ENCODE results near the gene ZNF256. TPM values are rescaled to one million over a fixed set of nuclear protein-coding genes. Genes with fewer than 3 reads are reported as not detected.

Gene ZNF256
- polyA plus RNA-seq, 1 donor (not counting 4 experiments of a cell fraction or from before 2014, with no cell fraction given) = 5.3 TPM

DNA sequence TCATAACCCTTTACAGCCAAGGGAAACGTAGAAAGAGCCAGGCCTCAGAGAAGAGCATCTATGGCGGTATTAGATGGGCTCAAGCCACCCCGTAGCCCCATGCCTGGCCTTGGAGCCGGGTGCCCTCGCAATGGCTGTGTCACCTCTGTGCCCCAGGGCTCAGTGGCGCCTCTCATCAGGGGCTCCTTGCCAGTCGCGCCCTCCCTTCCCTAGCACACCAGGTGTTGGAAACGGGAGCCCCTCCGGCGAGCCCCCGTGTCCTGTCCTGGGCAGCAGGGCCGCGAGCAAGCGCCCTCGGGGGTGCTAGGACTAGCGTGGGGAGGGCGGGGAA, 453 bp downstream of the ZNF256 start:
- Histone ChIP-seq H3K27ac (ENCODE audit: control insufficient read depth, insufficient read depth, low read length) (peak overlapping the region; percentile 66), H3K4me1 (ENCODE audit: control insufficient read depth, extremely low read depth, insufficient read depth, low read length) (peaks cover 10% of the 10 kb centered on the region), H3K4me3 (ENCODE audit: control insufficient read depth in 2 of 3, extremely low read depth in 1 of 3, insufficient read depth in 2 of 3, low read depth in 1 of 3, low read length in 3 of 3) (peak overlapping the region; percentile 82 to 90 (median 87)), H3K4me2 (ENCODE audit: control insufficient read depth, extremely low read depth, insufficient read depth, low read depth, low read length) (peak overlapping the region; percentile 89), H3K36me3 (ENCODE audit: control insufficient read depth in 2 of 2, extremely low read depth in 1 of 2, insufficient read depth in 2 of 2, low read length in 2 of 2) (peaks cover 9 to 21% of the 10 kb centered on the region in 2 experiments), H3K9me3 (ENCODE audit: control insufficient read depth, low read depth, low read length) (peaks cover 5% of the 10 kb centered on the region), H2AFZ (ENCODE audit: control insufficient read depth, low read length) (peak overlapping the region; percentile 84), H3K9me1 (ENCODE audit: control insufficient read depth, extremely low read depth, insufficient read depth, low read length) (no peaks in the 10 kb centered on the region), H3K9ac (ENCODE audit: control insufficient read depth, extremely low read depth, insufficient read depth, low read length) (peak overlapping the region; percentile 86), H3K27me3 (ENCODE audit: control insufficient read depth, extremely low read depth, insufficient read depth, low read length) (no peaks in the 10 kb centered on the region), H3K79me2 (ENCODE audit: control insufficient read depth, insufficient read depth, low read length) (peaks cover 45% of the 10 kb centered on the region), H4K20me1 (ENCODE audit: control insufficient read depth, extremely low read depth, insufficient read depth, low read length) (no peaks in the 10 kb centered on the region)
- TF ChIP-seq EZH2 (IDR thresholded peaks at IDR 0.05; ENCODE audit: low read length) = no peak
- TF ChIP-seq, protein P1, sequence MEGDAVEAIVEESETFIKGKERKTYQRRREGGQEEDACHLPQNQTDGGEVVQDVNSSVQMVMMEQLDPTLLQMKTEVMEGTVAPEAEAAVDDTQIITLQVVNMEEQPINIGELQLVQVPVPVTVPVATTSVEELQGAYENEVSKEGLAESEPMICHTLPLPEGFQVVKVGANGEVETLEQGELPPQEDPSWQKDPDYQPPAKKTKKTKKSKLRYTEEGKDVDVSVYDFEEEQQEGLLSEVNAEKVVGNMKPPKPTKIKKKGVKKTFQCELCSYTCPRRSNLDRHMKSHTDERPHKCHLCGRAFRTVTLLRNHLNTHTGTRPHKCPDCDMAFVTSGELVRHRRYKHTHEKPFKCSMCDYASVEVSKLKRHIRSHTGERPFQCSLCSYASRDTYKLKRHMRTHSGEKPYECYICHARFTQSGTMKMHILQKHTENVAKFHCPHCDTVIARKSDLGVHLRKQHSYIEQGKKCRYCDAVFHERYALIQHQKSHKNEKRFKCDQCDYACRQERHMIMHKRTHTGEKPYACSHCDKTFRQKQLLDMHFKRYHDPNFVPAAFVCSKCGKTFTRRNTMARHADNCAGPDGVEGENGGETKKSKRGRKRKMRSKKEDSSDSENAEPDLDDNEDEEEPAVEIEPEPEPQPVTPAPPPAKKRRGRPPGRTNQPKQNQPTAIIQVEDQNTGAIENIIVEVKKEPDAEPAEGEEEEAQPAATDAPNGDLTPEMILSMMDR (optimal IDR thresholded peaks at IDR 0.05 in 1 of 3, IDR thresholded peaks at IDR 0.05 in 1 of 3, conservative IDR thresholded peaks at IDR 0.05 in 1 of 3; ENCODE audit: extremely low read depth in 1 of 3, insufficient read depth in 2 of 3, low read length in 3 of 3) = no peak
- DNase-seq (ENCODE audit: low read depth, low spot score) (no peak), FAIRE-seq (no peak)
- dilution Hi-C loops (cut with MboI; ENCODE audit: extremely low pct_ligation_motif_present, low sequenced_read_pairs) = no loop called here

DNA sequence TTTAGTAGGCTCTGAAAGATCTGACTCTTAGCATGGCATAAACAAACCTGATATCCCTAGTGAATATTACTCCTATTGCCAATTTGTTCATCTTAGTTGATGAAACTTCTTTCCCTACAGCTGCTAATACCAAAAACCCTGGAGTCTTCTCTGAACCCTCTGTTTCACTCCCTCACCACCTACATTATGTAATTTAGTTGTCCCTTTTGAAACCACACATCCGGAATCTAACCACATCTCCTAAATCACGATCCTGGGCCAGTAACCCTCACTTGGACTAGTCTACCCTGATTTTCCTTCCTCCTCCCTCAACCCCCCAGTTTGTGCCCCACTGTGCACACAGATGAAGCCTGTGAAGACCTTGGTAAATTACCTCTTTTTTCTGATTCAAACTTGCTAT, 1.2 kb downstream of the ZNF256 start:
- H2AFZ ChIP-seq (ENCODE audit: control insufficient read depth, low read length) = no peak overlapping the region
- no peak overlapping the region for H3K27ac ChIP-seq (ENCODE audit: control insufficient read depth, insufficient read depth, low read length)
- peaks cover 45% of the 10 kb centered on the region for H3K79me2 ChIP-seq (ENCODE audit: control insufficient read depth, insufficient read depth, low read length)
- peak overlapping the region; percentile 89 for H3K4me2 ChIP-seq (ENCODE audit: control insufficient read depth, extremely low read depth, insufficient read depth, low read depth, low read length)
- peak overlapping the region; percentile 82 to 90 (median 87) for H3K4me3 ChIP-seq (ENCODE audit: control insufficient read depth in 2 of 3, extremely low read depth in 1 of 3, insufficient read depth in 2 of 3, low read depth in 1 of 3, low read length in 3 of 3)
- H3K9ac ChIP-seq (ENCODE audit: control insufficient read depth, extremely low read depth, insufficient read depth, low read length) = peak overlapping the region; percentile 86
- dilution Hi-C loops (cut with MboI; ENCODE audit: extremely low pct_ligation_motif_present, low sequenced_read_pairs) = no loop called here
- no peaks in the 10 kb centered on the region for H4K20me1 ChIP-seq (ENCODE audit: control insufficient read depth, extremely low read depth, insufficient read depth, low read length)
- no peaks in the 10 kb centered on the region for H3K27me3 ChIP-seq (ENCODE audit: control insufficient read depth, extremely low read depth, insufficient read depth, low read length)
- H3K4me1 ChIP-seq (ENCODE audit: control insufficient read depth, extremely low read depth, insufficient read depth, low read length) = peaks cover 10% of the 10 kb centered on the region
- peaks cover 13 to 28% of the 10 kb centered on the region in 2 experiments for H3K36me3 ChIP-seq (ENCODE audit: control insufficient read depth in 2 of 2, extremely low read depth in 1 of 2, insufficient read depth in 2 of 2, low read length in 2 of 2)
- no peak for DNase-seq (ENCODE audit: low read depth, low spot score)
- FAIRE-seq = no peak
- no peaks in the 10 kb centered on the region for H3K9me1 ChIP-seq (ENCODE audit: control insufficient read depth, extremely low read depth, insufficient read depth, low read length)
- H3K9me3 ChIP-seq (ENCODE audit: control insufficient read depth, low read depth, low read length) = peaks cover 10% of the 10 kb centered on the region
- TF ChIP-seq, protein P1 (optimal IDR thresholded peaks at IDR 0.05 in 1 of 3, IDR thresholded peaks at IDR 0.05 in 1 of 3, conservative IDR thresholded peaks at IDR 0.05 in 1 of 3; ENCODE audit: extremely low read depth in 1 of 3, insufficient read depth in 2 of 3, low read length in 3 of 3) = no peak
